SK-N-SH (cell line): ENCODE results near the gene CCDC70. TPM values are rescaled to one million over a fixed set of nuclear protein-coding genes. Genes with fewer than 3 reads are reported as not detected.
A peak's percentile ranks its signal among the peaks of the same experiment; 100 is the strongest.

Experiments
- CTCF ChIA-PET: fragments of 300-600, 350-600 bp; formaldehyde crosslinking; extraction: SDS; loops from one replicate; lab custom pipeline; 2021; lab: Yijun Ruan, JAX
- POLR2A ChIA-PET: fragments of 350-600 bp; sonication (Branson Sonifier 250); formaldehyde crosslinking; extraction: SDS; loops from one replicate; lab custom pipeline; 2020; ENCODE audit warnings: antibody characterized with exemption, inconsistent platforms; lab: Yijun Ruan, JAX
- DNase-seq: peaks from one replicate; pipeline ENCODE4 v3.0.0; 2012
- H2AFZ ChIP-seq: fragments of 200-600 bp; sonication (generic); 2 replicates; pipeline ENCODE4 v1.8.1; 2016; ENCODE audit warnings: antibody characterized with exemption, mild to moderate bottlenecking, low read depth
- H3F3A ChIP-seq: fragments of 200-600 bp; sonication (generic); replicated peaks from 2 replicates; pipeline ENCODE3; 2016; ENCODE audit warnings: antibody characterized with exemption, mild to moderate bottlenecking; ENCODE audit not compliant: insufficient read depth
- H3K27ac ChIP-seq, 2 experiments: fragments of 200-500 bp in 1 of 2; fragments of 200-600 bp in 1 of 2; sonication (Bioruptor generic) in 1 of 2; sonication (generic), shearing (Covaris generic) in 1 of 2; 2 replicates each; pipeline versions ENCODE4 v1.5.1 to v1.6.1; 2014 to 2016; ENCODE audit warnings: low read depth in 2 of 2, inconsistent platforms in 1 of 2, low read length in 1 of 2, mild to moderate bottlenecking in 1 of 2, mixed read lengths in 1 of 2
- H3K27me3 ChIP-seq: fragments of 200-600 bp; sonication (generic), shearing (Covaris generic); 2 replicates; pipeline ENCODE4 v1.6.1; 2016; ENCODE audit warnings: mixed run types; ENCODE audit not compliant: insufficient read depth
- H3K36me3 ChIP-seq, 2 experiments: fragments of 200-500 bp in 1 of 2; fragments of 200-600 bp in 1 of 2; sonication (Bioruptor generic) in 1 of 2; sonication (generic) in 1 of 2; replicated peaks in 1 of 2; 2 replicates each; pipeline versions ENCODE3 to v1.5.1; 2014 to 2016; ENCODE audit warnings: low read length in 1 of 2, mild to moderate bottlenecking in 1 of 2; ENCODE audit not compliant: insufficient read depth in 2 of 2, control insufficient read depth in 1 of 2
- H3K4me1 ChIP-seq, 2 experiments: fragments of 200-500 bp in 1 of 2; fragments of 200-600 bp in 1 of 2; sonication (Bioruptor generic) in 1 of 2; sonication (generic), shearing (Covaris generic) in 1 of 2; 2 replicates each; pipeline versions ENCODE4 v1.5.1 to v1.6.1; 2014 to 2016; ENCODE audit warnings: low read depth in 1 of 2, low read length in 1 of 2, mixed run types in 1 of 2; ENCODE audit not compliant: insufficient read depth in 2 of 2, control insufficient read depth in 1 of 2
- H3K4me2 ChIP-seq: fragments of 200-600 bp; sonication (generic), shearing (Covaris generic); 2 replicates; pipeline ENCODE4 v1.6.1; 2017; ENCODE audit warnings: mixed run types
- H3K4me3 ChIP-seq, 2 experiments: fragments of 200-500 bp in 1 of 2; fragments of 200-600 bp in 1 of 2; sonication (Bioruptor generic) in 1 of 2; sonication (generic), shearing (Covaris generic) in 1 of 2; 2 replicates each; pipeline versions ENCODE4 v1.5.1 to v1.8.1; 2014 to 2016; ENCODE audit warnings: low read depth in 2 of 2, inconsistent platforms in 1 of 2, low read length in 1 of 2, mild to moderate bottlenecking in 1 of 2, mixed read lengths in 1 of 2, moderate library complexity in 1 of 2
- H3K79me2 ChIP-seq: fragments of 200-600 bp; sonication (generic); 2 replicates; pipeline ENCODE4 v1.8.1; 2017; ENCODE audit warnings: mild to moderate bottlenecking; ENCODE audit not compliant: insufficient read depth
- H3K9ac ChIP-seq: fragments of 200-600 bp; sonication (generic); 2 replicates; pipeline ENCODE4 v1.6.1; 2017; ENCODE audit warnings: mixed run types
- H3K9me2 ChIP-seq: fragments of 200-600 bp; sonication (generic); 2 replicates; pipeline ENCODE4 v1.6.1; 2017; ENCODE audit warnings: mixed run types
- H3K9me3 ChIP-seq: fragments of 200-600 bp; sonication (generic); 2 replicates; pipeline ENCODE4 v1.6.1; 2017; ENCODE audit warnings: mixed run types, mild to moderate bottlenecking, moderate library complexity
- H4K20me1 ChIP-seq: fragments of 200-600 bp; sonication (generic); 2 replicates; pipeline ENCODE4 v1.6.1; 2017; ENCODE audit warnings: mild to moderate bottlenecking, mixed run types; ENCODE audit not compliant: insufficient read depth
- CHD2 ChIP-seq: fragments of 150-350 bp; IDR thresholded peaks from 2 replicates; pipeline ENCODE4 v1.6.1; 2018; ENCODE audit warnings: low read length; ENCODE audit not compliant: partially characterized antibody
- CTCF ChIP-seq: fragments of 200-600 bp; sonication (generic); IDR thresholded peaks from 2 replicates; pipeline ENCODE4 v1.6.1; 2017; ENCODE audit warnings: antibody characterized with exemption, mild to moderate bottlenecking, moderate library complexity
- FOXJ3 ChIP-seq: sonication (generic); formaldehyde crosslinking; IDR thresholded peaks from 2 replicates; pipeline ENCODE4 v1.5.1; 2020; ENCODE audit warnings: mild to moderate bottlenecking, missing genetic modification reagents
- GABPA ChIP-seq: IDR thresholded peaks from 2 replicates; pipeline ENCODE4 v1.4.0; 2012; ENCODE audit warnings: low read depth, mild to moderate bottlenecking
- GATA2 ChIP-seq: sonication (generic); formaldehyde crosslinking; IDR thresholded peaks from 2 replicates; pipeline ENCODE4 v1.5.0; 2020; ENCODE audit warnings: mild to moderate bottlenecking, missing genetic modification reagents
- IRF3 ChIP-seq: fragments of 150-350 bp; IDR thresholded peaks from 2 replicates; pipeline ENCODE4 v1.6.1; 2016; ENCODE audit warnings: mild to moderate bottlenecking, low read depth, low read length
- MAX ChIP-seq: IDR thresholded peaks from 2 replicates; pipeline ENCODE4 v1.4.0; 2012; ENCODE audit warnings: low read depth
- MEF2A ChIP-seq: IDR thresholded peaks from 2 replicates; pipeline ENCODE4 v1.4.0; 2012; ENCODE audit warnings: low read depth, borderline replicate concordance
- MXI1 ChIP-seq: IDR thresholded peaks from 2 replicates; pipeline ENCODE4 v1.6.1; 2012; ENCODE audit warnings: mild to moderate bottlenecking, low read depth, low read length, improper control_type of control experiment
- NFIC ChIP-seq: IDR thresholded peaks from 2 replicates; pipeline ENCODE4 v1.4.0; 2012; ENCODE audit warnings: borderline replicate concordance
- PBX3 ChIP-seq: IDR thresholded peaks from 2 replicates; pipeline ENCODE4; 2012
- POLR2AphosphoS5 ChIP-seq: IDR thresholded peaks from 2 replicates; pipeline ENCODE4 v1.6.1; 2012; ENCODE audit warnings: low read depth, low read length
- RXRA ChIP-seq: IDR thresholded peaks from 2 replicates; pipeline ENCODE4 v1.4.0; 2012; ENCODE audit warnings: low read depth, mild to moderate bottlenecking, borderline replicate concordance
- TAF1 ChIP-seq: IDR thresholded peaks from 2 replicates; pipeline ENCODE4 v1.6.1; 2012; ENCODE audit warnings: low read depth, mild to moderate bottlenecking, low read length, moderate library complexity, borderline replicate concordance
- WGBS: methylation state at CpG from one replicate; pipeline ENCODE4 v1.1.6; 2017; ENCODE audit warnings: low lambda C conversion rate; 5-methylcytosine and 5-hydroxymethylcytosine counted together
- polyA plus RNA-seq, 3 experiments: library from polyadenylated mRNA; depleted of rRNA; stranded (reverse); fragments of >200 nt; gene quantifications; 2 replicates each; pipeline ENCODE4 v1.2.3, GENCODE V29; 2012

CCDC70 gene
- polyA plus RNA-seq, 1 of the 3 experiments (the other 2 are of a cell fraction) = not detected

GRCh38 chr13:51818276-51818675, 43.5 kb upstream of the CCDC70 start:
- Histone ChIP-seq H3K36me3 (no peaks in the 10 kb centered on the region), H3K27me3 (no peaks in the 10 kb centered on the region), H3K79me2 (no peaks in the 10 kb centered on the region), H3K4me1 (peaks cover 0 to 14% of the 10 kb centered on the region in 2 experiments; a peak in 1 of 4 replicates), H3K4me2 (no peak overlapping the region), H3K9me2 (no peaks in the 10 kb centered on the region), H3K27ac (no peak overlapping the region), H4K20me1 (no peaks in the 10 kb centered on the region), H3F3A (no peaks in the 10 kb centered on the region), H3K9me3 (no peaks in the 10 kb centered on the region), H2AFZ (no peak overlapping the region), H3K9ac (no peak overlapping the region), H3K4me3 (no peak overlapping the region)
- DNase-seq = no peak
- POLR2A ChIA-PET = no interaction called here
- 86% methylated on average over 4 of the region's 4 CpGs for WGBS
- CTCF ChIA-PET = interaction anchor here (1.0 to 1.5 kb wide), 2 partner anchors 16 to 31 kb away, joined by 3 read pairs; no protein-coding TSS in a partner anchor
- TF ChIP-seq NFIC = no peak
- no peak for TF ChIP-seq MEF2A
- peak; percentile 12; the same call in 1 of the 2 replicates for TF ChIP-seq CTCF

GRCh38 chr13:51818781-51819511, 42.8 kb upstream of the CCDC70 start:
- Histone ChIP-seq H3K4me1 (peaks cover 0 to 14% of the 10 kb centered on the region in 2 experiments; a peak in 1 of 4 replicates), H3K4me2 (no peak overlapping the region), H3K36me3 (no peaks in the 10 kb centered on the region), H3K79me2 (no peaks in the 10 kb centered on the region), H3K27ac (no peak overlapping the region), H4K20me1 (no peaks in the 10 kb centered on the region), H3K9me2 (no peaks in the 10 kb centered on the region), H3K4me3 (no peak overlapping the region), H3K9ac (no peak overlapping the region), H3K27me3 (no peaks in the 10 kb centered on the region), H3K9me3 (no peaks in the 10 kb centered on the region), H3F3A (no peaks in the 10 kb centered on the region), H2AFZ (no peak overlapping the region)
- CTCF ChIA-PET = interaction anchor here (0.9 to 1.5 kb wide), 2 partner anchors 30 to 31 kb away, joined by 3 read pairs; no protein-coding TSS in a partner anchor
- no peak for DNase-seq
- TF ChIP-seq PBX3 (0 out of 2 replicates have a peak, but pooled peaks have one; percentile 6), MAX (no peak)
- POLR2A ChIA-PET = no interaction called here
- 77% methylated on average over 9 of the region's 9 CpGs for WGBS

- no peak overlapping the region for H3K4me2 ChIP-seq
- no peak overlapping the region for H2AFZ ChIP-seq
- ChIA-PET POLR2A (no interaction called here), CTCF (interaction anchor here (0.9 to 1.5 kb wide), 3 partner anchors 21 to 31 kb away, joined by 3 read pairs; no protein-coding TSS in a partner anchor)
- no peaks in the 10 kb centered on the region for H3K27me3 ChIP-seq
- H3K4me1 ChIP-seq = peaks cover 0 to 14% of the 10 kb centered on the region in 2 experiments; a peak in 1 of 4 replicates
- no peak for DNase-seq
- no peaks in the 10 kb centered on the region for H3K9me3 ChIP-seq
- H3K4me3 ChIP-seq = no peak overlapping the region
- H3K9me2 ChIP-seq = no peaks in the 10 kb centered on the region
- no peaks in the 10 kb centered on the region for H4K20me1 ChIP-seq
- WGBS = 75% methylated on average over 3 of the region's 3 CpGs
- no peak overlapping the region for H3K27ac ChIP-seq
- H3K79me2 ChIP-seq = no peaks in the 10 kb centered on the region
- H3K9ac ChIP-seq = no peak overlapping the region
- no peaks in the 10 kb centered on the region for H3K36me3 ChIP-seq
- no peaks in the 10 kb centered on the region for H3F3A ChIP-seq
- TF ChIP-seq GABPA (no peak), MXI1 (no peak), IRF3 (no peak), GATA2 (CRISPR knock-in tag) (no peak), TAF1 (no peak), MAX (no peak), MEF2A (no peak), RXRA (no peak), FOXJ3 (no peak), CHD2 (no peak), POLR2AphosphoS5 (no peak)
Observed at GRCh38 chr13:51819544-51819943, 42.2 kb upstream of the CCDC70 start.
